ENCODE data around the gene APOL4. TPM values are rescaled to one million over a fixed set of nuclear protein-coding genes. Genes with fewer than 3 reads are reported as not detected.
"Not testable (repeated sequence)": the region's sequence is repeated elsewhere in the genome, so short reads cannot be mapped to it uniquely, and the experiment has no call there.

The APOL4 gene
- total and polyA plus RNA-seq, 4 donors, result 5.9 to 15.9 (median 9.1) TPM

GRCh38 chr22:36208162-36208765, 6.7 kb upstream of the APOL4 start:
- 25 to 54% methylated on average over 1 of the region's 1 CpG for WGBS, 2 donors
- H3K27ac ChIP-seq (ENCODE audit: low read depth in 1 of 2, low read length in 1 of 2), result no peak overlapping the region
- no peak overlapping the region for H3K4me3 ChIP-seq
- no peak overlapping the region for H3K9ac ChIP-seq (ENCODE audit: insufficient read depth in 1 of 2, low read length in 2 of 2)
- H3K36me3 ChIP-seq (ENCODE audit: control insufficient read depth in 4 of 4, insufficient read depth in 4 of 4, low read length in 4 of 4), result no peaks in the 10 kb centered on the region
- ATAC-seq (ENCODE audit: insufficient read depth, low FRiP score) (no peak), DNase-seq (no peak)
- no peak for TF ChIP-seq CTCF (IDR thresholded peaks at IDR 0.05; ENCODE audit: control extremely low read depth, extremely low read depth)
- H3K27me3 ChIP-seq (ENCODE audit: control insufficient read depth in 3 of 3, insufficient read depth in 3 of 3, low read length in 2 of 3), result no peaks in the 10 kb centered on the region
- no peaks in the 10 kb centered on the region for H3K9me3 ChIP-seq (ENCODE audit: control insufficient read depth in 4 of 4, insufficient read depth in 3 of 4, low read length in 3 of 4)
- H3K4me1 ChIP-seq (ENCODE audit: control insufficient read depth in 5 of 5, insufficient read depth in 5 of 5, low read length in 5 of 5), result peaks cover 0 to 12% (median 4%) of the 10 kb centered on the region in 5 donors

DNA sequence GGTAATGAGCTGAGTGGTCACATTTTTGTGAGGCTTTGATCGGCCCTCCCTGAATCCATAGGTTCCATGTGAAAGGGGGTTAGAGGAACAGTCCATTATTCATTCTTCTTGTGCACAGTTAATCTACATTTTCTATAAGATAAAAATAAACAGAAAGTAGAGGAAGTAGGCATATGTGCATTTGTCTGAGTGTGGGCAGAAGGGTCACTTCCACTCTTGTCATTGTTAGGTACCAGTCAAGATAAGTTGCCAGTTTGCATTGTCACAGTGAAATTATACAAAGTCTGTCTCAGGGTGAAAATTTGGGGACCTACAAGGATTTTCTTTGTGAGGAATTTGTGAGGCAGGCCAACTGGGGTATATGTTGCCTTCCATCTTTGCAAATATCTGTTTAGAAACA, 4.6 kb upstream of the APOL4 start:
- no peak overlapping the region for H3K4me3 ChIP-seq
- H3K27me3 ChIP-seq (ENCODE audit: control insufficient read depth in 3 of 3, insufficient read depth in 3 of 3, low read length in 2 of 3), result no peaks in the 10 kb centered on the region
- DNase-seq (no peak), ATAC-seq (ENCODE audit: insufficient read depth, low FRiP score) (no peak)
- H3K4me1 ChIP-seq (ENCODE audit: control insufficient read depth in 5 of 5, insufficient read depth in 5 of 5, low read length in 5 of 5), result peaks cover 0 to 19% (median 9%) of the 10 kb centered on the region in 5 donors
- H3K9ac ChIP-seq (ENCODE audit: insufficient read depth in 1 of 2, low read length in 2 of 2), result no peak overlapping the region
- H3K9me3 ChIP-seq (ENCODE audit: control insufficient read depth in 4 of 4, insufficient read depth in 3 of 4, low read length in 3 of 4), result no peaks in the 10 kb centered on the region
- no peaks in the 10 kb centered on the region for H3K36me3 ChIP-seq (ENCODE audit: control insufficient read depth in 4 of 4, insufficient read depth in 4 of 4, low read length in 4 of 4)
- H3K27ac ChIP-seq (ENCODE audit: low read depth in 1 of 2, low read length in 1 of 2), result no peak overlapping the region
- WGBS, 2 donors, result 98 to 100% methylated on average over 1 of the region's 1 CpG
- TF ChIP-seq CTCF (IDR thresholded peaks at IDR 0.05; ENCODE audit: control extremely low read depth, extremely low read depth), result no peak

DNA sequence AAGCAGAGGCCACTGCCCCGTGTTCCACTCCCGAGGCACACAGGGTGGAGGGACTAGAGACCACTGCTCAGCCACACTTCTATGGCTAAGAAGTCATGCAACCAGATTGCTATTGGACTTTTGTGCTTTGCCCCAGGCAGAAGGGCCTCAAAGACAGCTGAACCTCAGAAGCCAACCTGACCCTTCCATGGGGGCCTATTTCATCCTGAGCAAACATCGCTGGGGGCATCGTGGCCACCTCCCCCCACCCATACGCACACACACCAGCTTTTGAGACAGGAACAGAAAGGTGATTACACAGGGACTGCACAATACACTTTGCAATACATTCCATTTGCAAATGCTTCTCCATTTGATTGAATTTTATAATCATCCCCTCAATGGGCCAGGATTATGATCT, 4.0 kb upstream of the APOL4 start:
- H3K9ac ChIP-seq (ENCODE audit: insufficient read depth in 1 of 2, low read length in 2 of 2); H3K4me3 ChIP-seq; H3K27ac ChIP-seq (ENCODE audit: low read depth in 1 of 2, low read length in 1 of 2); H3K27me3 ChIP-seq (ENCODE audit: control insufficient read depth in 3 of 3, insufficient read depth in 3 of 3, low read length in 2 of 3); ATAC-seq (ENCODE audit: insufficient read depth, low FRiP score); DNase-seq; H3K36me3 ChIP-seq (ENCODE audit: control insufficient read depth in 4 of 4, insufficient read depth in 4 of 4, low read length in 4 of 4); H3K9me3 ChIP-seq (ENCODE audit: control insufficient read depth in 4 of 4, insufficient read depth in 3 of 4, low read length in 3 of 4): not testable (repeated sequence)
- H3K4me1 ChIP-seq (ENCODE audit: control insufficient read depth in 5 of 5, insufficient read depth in 5 of 5, low read length in 5 of 5), result peaks cover 0 to 15% (median 7%) of the 10 kb centered on the region in 5 donors
- WGBS, 2 donors, result 69 to 80% methylated on average over 5 of the region's 5 CpGs

GRCh38 chr22:36204632-36205015, 3.0 kb upstream of the APOL4 start:
- Histone ChIP-seq H3K4me3 (no peak overlapping the region), H3K9me3 (ENCODE audit: control insufficient read depth in 4 of 4, insufficient read depth in 3 of 4, low read length in 3 of 4) (no peaks in the 10 kb centered on the region), H3K27me3 (ENCODE audit: control insufficient read depth in 3 of 3, insufficient read depth in 3 of 3, low read length in 2 of 3) (no peaks in the 10 kb centered on the region), H3K4me1 (ENCODE audit: control insufficient read depth in 5 of 5, insufficient read depth in 5 of 5, low read length in 5 of 5) (peaks cover 0 to 15% (median 7%) of the 10 kb centered on the region in 5 donors), H3K9ac (ENCODE audit: insufficient read depth in 1 of 2, low read length in 2 of 2) (no peak overlapping the region), H3K36me3 (ENCODE audit: control insufficient read depth in 4 of 4, insufficient read depth in 4 of 4, low read length in 4 of 4) (no peaks in the 10 kb centered on the region), H3K27ac (ENCODE audit: low read depth in 1 of 2, low read length in 1 of 2) (no peak overlapping the region)
- DNase-seq, result no peak
- WGBS, 2 donors, result 53 to 63% methylated on average over 6 of the region's 6 CpGs
- TF ChIP-seq CTCF (IDR thresholded peaks at IDR 0.05; ENCODE audit: control extremely low read depth, extremely low read depth), result no peak
- ATAC-seq (ENCODE audit: insufficient read depth, low FRiP score), result no peak
